Measurements from ENCODE around the gene SNAPIN.

- TF ChIP-seq, protein P1, sequence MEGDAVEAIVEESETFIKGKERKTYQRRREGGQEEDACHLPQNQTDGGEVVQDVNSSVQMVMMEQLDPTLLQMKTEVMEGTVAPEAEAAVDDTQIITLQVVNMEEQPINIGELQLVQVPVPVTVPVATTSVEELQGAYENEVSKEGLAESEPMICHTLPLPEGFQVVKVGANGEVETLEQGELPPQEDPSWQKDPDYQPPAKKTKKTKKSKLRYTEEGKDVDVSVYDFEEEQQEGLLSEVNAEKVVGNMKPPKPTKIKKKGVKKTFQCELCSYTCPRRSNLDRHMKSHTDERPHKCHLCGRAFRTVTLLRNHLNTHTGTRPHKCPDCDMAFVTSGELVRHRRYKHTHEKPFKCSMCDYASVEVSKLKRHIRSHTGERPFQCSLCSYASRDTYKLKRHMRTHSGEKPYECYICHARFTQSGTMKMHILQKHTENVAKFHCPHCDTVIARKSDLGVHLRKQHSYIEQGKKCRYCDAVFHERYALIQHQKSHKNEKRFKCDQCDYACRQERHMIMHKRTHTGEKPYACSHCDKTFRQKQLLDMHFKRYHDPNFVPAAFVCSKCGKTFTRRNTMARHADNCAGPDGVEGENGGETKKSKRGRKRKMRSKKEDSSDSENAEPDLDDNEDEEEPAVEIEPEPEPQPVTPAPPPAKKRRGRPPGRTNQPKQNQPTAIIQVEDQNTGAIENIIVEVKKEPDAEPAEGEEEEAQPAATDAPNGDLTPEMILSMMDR (conservative IDR thresholded peaks at IDR 0.05; ENCODE audit: low read length) = no peak
- no peak for TF ChIP-seq EZH2phosphoT487 (IDR thresholded peaks at IDR 0.05; ENCODE audit: borderline replicate concordance)
Observed at GRCh38 chr1:153630384-153630783, 28.1 kb upstream of the SNAPIN start.

All from Loucy (cell line).